Gastroesophageal sphincter (tissue), 3 donors: ENCODE measurements around the gene SMAD9.

Experiments used
- EP300 ChIP-seq: sonication (generic); formaldehyde crosslinking; IDR thresholded peaks from one replicate; pipeline ENCODE4 v1.6.1; 2017; ENCODE audit warnings: antibody characterized with exemption, mild to moderate bottlenecking
- POLR2A ChIP-seq, 2 donors: fragments of 450-650 bp; IDR thresholded peaks; one replicate each; pipeline ENCODE4 v1.6.1; 2017; ENCODE audit warnings: antibody characterized with exemption in 2 of 2, mild to moderate bottlenecking in 2 of 2, moderate library complexity in 1 of 2
- POLR2AphosphoS5 ChIP-seq: sonication (generic); formaldehyde crosslinking; IDR thresholded peaks from one replicate; pipeline ENCODE4 v1.6.1; 2017; ENCODE audit warnings: antibody characterized with exemption
- TF ChIP-seq, protein P1 (sequence below), 4 experiments: fragments of 200-600 bp in 2 of 4; fragments of 450-650 bp in 2 of 4; sonication (generic) in 1 of 4; IDR thresholded peaks; one replicate each; pipeline ENCODE4 v1.5.1; 2017 to 2019; ENCODE audit warnings: antibody characterized with exemption in 4 of 4, mild to moderate bottlenecking in 2 of 4, moderate library complexity in 2 of 4

DNA sequence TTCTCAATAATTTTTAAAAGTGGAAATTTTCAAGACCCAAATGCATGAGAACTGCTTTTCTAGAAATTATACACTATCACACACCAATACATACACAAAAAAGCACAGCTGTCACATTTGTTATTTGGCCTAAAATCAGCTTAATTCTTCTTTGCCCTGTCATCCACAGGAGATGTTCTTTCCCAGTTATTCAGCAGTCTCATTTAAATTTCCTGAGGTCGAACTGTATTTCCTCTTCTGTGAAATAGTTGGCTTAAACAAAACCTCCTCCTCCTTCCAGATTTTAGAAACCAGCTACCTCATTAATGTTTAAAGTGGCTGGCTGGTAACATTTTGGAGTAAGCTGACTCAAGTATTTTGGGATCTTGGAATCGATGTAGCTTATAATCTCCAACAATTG is 39.1 kb downstream of the SMAD9 start:
- TF ChIP-seq, protein P1, sequence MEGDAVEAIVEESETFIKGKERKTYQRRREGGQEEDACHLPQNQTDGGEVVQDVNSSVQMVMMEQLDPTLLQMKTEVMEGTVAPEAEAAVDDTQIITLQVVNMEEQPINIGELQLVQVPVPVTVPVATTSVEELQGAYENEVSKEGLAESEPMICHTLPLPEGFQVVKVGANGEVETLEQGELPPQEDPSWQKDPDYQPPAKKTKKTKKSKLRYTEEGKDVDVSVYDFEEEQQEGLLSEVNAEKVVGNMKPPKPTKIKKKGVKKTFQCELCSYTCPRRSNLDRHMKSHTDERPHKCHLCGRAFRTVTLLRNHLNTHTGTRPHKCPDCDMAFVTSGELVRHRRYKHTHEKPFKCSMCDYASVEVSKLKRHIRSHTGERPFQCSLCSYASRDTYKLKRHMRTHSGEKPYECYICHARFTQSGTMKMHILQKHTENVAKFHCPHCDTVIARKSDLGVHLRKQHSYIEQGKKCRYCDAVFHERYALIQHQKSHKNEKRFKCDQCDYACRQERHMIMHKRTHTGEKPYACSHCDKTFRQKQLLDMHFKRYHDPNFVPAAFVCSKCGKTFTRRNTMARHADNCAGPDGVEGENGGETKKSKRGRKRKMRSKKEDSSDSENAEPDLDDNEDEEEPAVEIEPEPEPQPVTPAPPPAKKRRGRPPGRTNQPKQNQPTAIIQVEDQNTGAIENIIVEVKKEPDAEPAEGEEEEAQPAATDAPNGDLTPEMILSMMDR (IDR thresholded peaks at IDR 0.05): no peak
- TF ChIP-seq POLR2AphosphoS5 (no peak), POLR2A (IDR thresholded peaks at IDR 0.05) (no peak), EP300 (no peak)
